Keratinocyte (primary cell): ENCODE results near the gene ZGRF1. TPM values are rescaled to one million over a fixed set of nuclear protein-coding genes. Genes with fewer than 3 reads are reported as not detected.
A peak's percentile ranks its signal among the peaks of the same experiment; 100 is the strongest.

ENCODE experiments used
- DNase-seq: peaks from one replicate; pipeline ENCODE4 v3.0.0-alpha.2; 2011; ENCODE audit warnings: low read depth, missing footprints, low spot score
- FAIRE-seq: peaks from 2 replicates; lab custom pipeline; 2011; peaks lifted over from hg19 to GRCh38; lab: Jason Lieb, UNC
- H2AFZ ChIP-seq: 2 replicates; pipeline ENCODE4 v1.6.0; 2012; ENCODE audit warnings: low read length, control low read depth, inconsistent platforms; ENCODE audit not compliant: control insufficient read depth
- H3K27ac ChIP-seq: 2 replicates; pipeline ENCODE4 v1.5.1; 2011; ENCODE audit warnings: low read length; ENCODE audit not compliant: control insufficient read depth, insufficient read depth
- H3K27me3 ChIP-seq: 3 replicates; pipeline ENCODE4 v1.6.0; 2011; ENCODE audit warnings: low read length; ENCODE audit not compliant: control insufficient read depth, insufficient read depth; ENCODE audit errors: extremely low read depth
- H3K36me3 ChIP-seq, 2 experiments: 2 replicates in 1 of 2; 3 replicates in 1 of 2; pipeline ENCODE4 v1.5.1; 2011; ENCODE audit warnings: low read length in 2 of 2, mild to moderate bottlenecking in 1 of 2; ENCODE audit not compliant: control insufficient read depth in 2 of 2, insufficient read depth in 2 of 2; ENCODE audit errors: extremely low read depth in 1 of 2
- H3K4me1 ChIP-seq: 3 replicates; pipeline ENCODE4 v1.5.1; 2011; ENCODE audit warnings: low read length; ENCODE audit not compliant: control insufficient read depth, insufficient read depth; ENCODE audit errors: extremely low read depth
- H3K4me2 ChIP-seq: 3 replicates; pipeline ENCODE4 v1.6.0; 2011; ENCODE audit warnings: low read depth, low read length; ENCODE audit not compliant: control insufficient read depth, insufficient read depth; ENCODE audit errors: extremely low read depth
- H3K4me3 ChIP-seq, 3 experiments: fragments of 200-600 bp in 1 of 3; sonication (generic) in 1 of 3; 2 replicates in 2 of 3; 3 replicates in 1 of 3; pipeline ENCODE4 v1.5.1; 2011 to 2016; ENCODE audit warnings: low read length in 3 of 3, mild to moderate bottlenecking in 3 of 3, control low read depth in 2 of 3, inconsistent platforms in 1 of 3, low read depth in 1 of 3, mixed read lengths in 1 of 3, mixed run types in 1 of 3, moderate library complexity in 1 of 3; ENCODE audit not compliant: control insufficient read depth in 2 of 3, insufficient read depth in 2 of 3; ENCODE audit errors: extremely low read depth in 1 of 3
- H3K79me2 ChIP-seq: 2 replicates; pipeline ENCODE4 v1.6.0; 2012; ENCODE audit warnings: low read length; ENCODE audit not compliant: control insufficient read depth, insufficient read depth
- H3K9ac ChIP-seq: 3 replicates; pipeline ENCODE4 v1.6.0; 2011; ENCODE audit warnings: low read length; ENCODE audit not compliant: control insufficient read depth, insufficient read depth; ENCODE audit errors: extremely low read depth
- H3K9me1 ChIP-seq: 3 replicates; pipeline ENCODE4 v1.6.0; 2011; ENCODE audit warnings: low read length; ENCODE audit not compliant: control insufficient read depth, insufficient read depth; ENCODE audit errors: extremely low read depth
- H3K9me3 ChIP-seq: 2 replicates; pipeline ENCODE4 v1.5.1; 2012; ENCODE audit warnings: low read depth, low read length; ENCODE audit not compliant: control insufficient read depth
- H4K20me1 ChIP-seq: 3 replicates; pipeline ENCODE4 v1.6.0; 2011; ENCODE audit warnings: low read length; ENCODE audit not compliant: control insufficient read depth, insufficient read depth; ENCODE audit errors: extremely low read depth
- CTCF ChIP-seq, 3 experiments: IDR thresholded peaks in 1 of 3; conservative IDR thresholded peaks in 1 of 3; optimal IDR thresholded peaks in 1 of 3; 2 replicates in 2 of 3; 3 replicates in 1 of 3; pipeline versions ENCODE3 to v1.5.1; 2011; ENCODE audit warnings: low read length in 3 of 3, mild to moderate bottlenecking in 3 of 3, moderate library complexity in 2 of 3, control low read depth in 1 of 3, inconsistent platforms in 1 of 3; ENCODE audit not compliant: insufficient read depth in 2 of 3; ENCODE audit errors: extremely low read depth in 1 of 3
- EZH2 ChIP-seq: IDR thresholded peaks from one replicate; pipeline ENCODE4 v1.6.1; 2012; ENCODE audit warnings: inconsistent platforms, mild to moderate bottlenecking, low read length, moderate library complexity
- dilution Hi-C: fragments of 300-500 bp; cut with MboI; formaldehyde crosslinking; loops from one replicate; pipeline ENCODE4 v1.7.0; 2020; ENCODE audit warnings: low sequenced_read_pairs; ENCODE audit not compliant: extremely low pct_ligation_motif_present
- polyA plus RNA-seq, 5 experiments: library from polyadenylated mRNA; depleted of rRNA in 3 of 5; stranded (reverse) in 3 of 5; stranded (forward) in 1 of 5; unstranded in 1 of 5; fragments of >200 nt; gene quantifications; 1 replicate in 1 of 5; 2 replicates in 3 of 5; 3 replicates in 1 of 5; pipeline versions ENCODE4 v1.2.1 to v1.2.3, GENCODE V29; 2011 to 2012; ENCODE audit warnings: missing spikeins in 2 of 5, low read depth in 1 of 5, low replicate concordance in 1 of 5

Gene ZGRF1
- polyA plus RNA-seq, 1 donor (not counting 4 experiments of a cell fraction or from before 2014, with no cell fraction given): 3.6 TPM

DNA sequence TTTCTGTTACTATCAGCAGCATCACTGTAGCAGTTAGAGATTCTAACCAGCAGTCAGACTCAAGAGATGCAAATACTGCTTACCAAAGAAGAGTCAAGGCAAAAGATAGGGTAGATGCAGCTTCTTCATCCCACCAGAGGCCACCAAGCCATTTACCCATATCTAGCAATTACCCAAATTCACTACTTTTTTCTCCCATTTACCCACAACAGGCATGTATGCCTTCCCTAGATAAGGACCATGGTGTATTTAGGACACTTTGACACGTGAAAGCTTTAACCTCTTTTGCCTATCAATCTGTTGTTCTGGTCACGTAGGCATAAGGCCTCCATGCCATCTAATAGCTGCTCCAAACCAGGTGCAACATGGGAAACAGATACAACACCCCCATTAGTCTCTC, 5.8 kb upstream of the ZGRF1 start:
- no peak overlapping the region for H2AFZ ChIP-seq
- H4K20me1 ChIP-seq: no peaks in the 10 kb centered on the region
- no peak for TF ChIP-seq EZH2
- no peak for TF ChIP-seq CTCF (optimal IDR thresholded peaks at IDR 0.05 in 1 of 3, IDR thresholded peaks at IDR 0.05 in 1 of 3, conservative IDR thresholded peaks at IDR 0.05 in 1 of 3; ENCODE audit: extremely low read depth in 1 of 3, insufficient read depth in 2 of 3, low read length in 3 of 3)
- H3K4me2 ChIP-seq: no peak overlapping the region
- DNase-seq: no peak
- H3K36me3 ChIP-seq: peaks cover 0 to 4% of the 10 kb centered on the region in 2 experiments
- H3K4me3 ChIP-seq: no peak overlapping the region
- peaks cover 6% of the 10 kb centered on the region for H3K4me1 ChIP-seq
- no peak overlapping the region for H3K27ac ChIP-seq
- dilution Hi-C loops: no loop called here
- no peaks in the 10 kb centered on the region for H3K9me1 ChIP-seq
- H3K9me3 ChIP-seq: no peaks in the 10 kb centered on the region
- FAIRE-seq: no peak
- no peak overlapping the region for H3K9ac ChIP-seq
- H3K27me3 ChIP-seq: no peaks in the 10 kb centered on the region
- H3K79me2 ChIP-seq: peaks cover 29% of the 10 kb centered on the region

- no peaks in the 10 kb centered on the region for H3K9me3 ChIP-seq
- DNase-seq (no peak), FAIRE-seq (no peak)
- dilution Hi-C loops: no loop called here
- H3K4me2 ChIP-seq: peak overlapping the region; percentile 80
- H4K20me1 ChIP-seq: no peaks in the 10 kb centered on the region
- peak overlapping the region; percentile 70 to 100 (median 99) for H3K4me3 ChIP-seq
- peaks cover 40% of the 10 kb centered on the region for H3K79me2 ChIP-seq
- H2AFZ ChIP-seq: peak overlapping the region; percentile 96
- H3K4me1 ChIP-seq: peaks cover 12% of the 10 kb centered on the region
- peak overlapping the region; percentile 97 for H3K27ac ChIP-seq
- no peaks in the 10 kb centered on the region for H3K27me3 ChIP-seq
- TF ChIP-seq CTCF (optimal IDR thresholded peaks at IDR 0.05 in 1 of 3, IDR thresholded peaks at IDR 0.05 in 1 of 3, conservative IDR thresholded peaks at IDR 0.05 in 1 of 3; ENCODE audit: extremely low read depth in 1 of 3, insufficient read depth in 2 of 3, low read length in 3 of 3) (no peak), EZH2 (no peak)
- H3K9ac ChIP-seq: peak overlapping the region; percentile 94
- no peaks in the 10 kb centered on the region for H3K36me3 ChIP-seq
- no peaks in the 10 kb centered on the region for H3K9me1 ChIP-seq
These were observed 800 bp upstream of the ZGRF1 start for GRCh38 chr4:112637552-112637866.
